ENCODE data around the gene ACIN1.
A peak's percentile ranks its signal among the peaks of the same experiment; 100 is the strongest.

Gene ACIN1

GRCh38 chr14:23058654-23059504 is 36.1 kb downstream of the ACIN1 start:
- DNase-seq, result peak; percentile 28

GRCh38 chr14:23057757-23058653 is 36.9 kb downstream of the ACIN1 start:
- peak; percentile 96 for DNase-seq

- DNase-seq, result peak; percentile 69
Observed at GRCh38 chr14:23056956-23057756, 37.8 kb downstream of the ACIN1 start, which contains the start of gene CDH24. TSS of gene CDH24 (minus strand) at chr14:23057520. CDS start at chr14:23055733, 1,787 bp downstream.

- DNase-seq, result peak; percentile 42
Observed at GRCh38 chr14:23056145-23056955, 38.6 kb downstream of the ACIN1 start.

- DNase-seq, result peak; percentile 30
Observed at GRCh38 chr14:23055621-23056144, 39.3 kb downstream of the ACIN1 start.

- no peak for DNase-seq
Observed at GRCh38 chr14:23055147-23055550, 39.8 kb downstream of the ACIN1 start.

GRCh38 chr14:23054000-23054811 is 40.7 kb downstream of the ACIN1 start:
- no peak for DNase-seq

GRCh38 chr14:23053426-23053825 is 41.5 kb downstream of the ACIN1 start:
- DNase-seq, result no peak

- DNase-seq, result no peak
Observed at GRCh38 chr14:23052671-23053070, 42.3 kb downstream of the ACIN1 start.

- peak; percentile 32 for DNase-seq
Observed at GRCh38 chr14:23052182-23052623, 42.7 kb downstream of the ACIN1 start.

GRCh38 chr14:23051141-23052057 is 43.5 kb downstream of the ACIN1 start:
- DNase-seq, result no peak

- DNase-seq, result no peak
Observed at GRCh38 chr14:23049011-23049410, 45.9 kb downstream of the ACIN1 start.

GRCh38 chr14:23047751-23048693 is 46.9 kb downstream of the ACIN1 start:
- no peak for DNase-seq

GRCh38 chr14:23047034-23047634 is 47.8 kb downstream of the ACIN1 start:
- peak; percentile 30 for DNase-seq

- no peak for DNase-seq
Observed at GRCh38 chr14:23045419-23046357, 49.2 kb downstream of the ACIN1 start.

GRCh38 chr14:23044840-23045239 is 50.1 kb downstream of the ACIN1 start:
- DNase-seq, result no peak

Data from right kidney (tissue), 1 donor.